IMR-90 (cell line): ENCODE measurements around the gene SH2D7. TPM values are rescaled to one million over a fixed set of nuclear protein-coding genes. Genes with fewer than 3 reads are reported as not detected.

Experiments
- ATAC-seq: fragments of 200-7000 bp; cut with Tn5 transposase; 2 replicates; pipeline ENCODE4 v1.9.1; 2020; ENCODE audit warnings: low read depth, mild to moderate bottlenecking, moderate library complexity
- BruUV-seq: library from RNA; stranded (reverse); fragments of 400-500 nt; replicated peaks from 2 replicates; lab custom pipeline; 2021; lab: Mats Ljungman, UMichigan
- CTCF ChIA-PET: fragments of 300-600 bp; formaldehyde crosslinking; extraction: SDS; loops from one replicate; lab custom pipeline; 2021; ENCODE audit warnings: antibody characterized with exemption; lab: Yijun Ruan, JAX
- POLR2A ChIA-PET: fragments of 300-600 bp; sonication (Branson Sonifier 250); formaldehyde crosslinking; loops from one replicate; lab custom pipeline; 2022; ENCODE audit warnings: antibody characterized with exemption; ENCODE audit not compliant: unreplicated experiment; lab: Charles Lee
- DNase-seq: peaks from one replicate; pipeline ENCODE4 v3.0.0; 2013
- H2AFZ ChIP-seq: replicated peaks from 2 replicates; pipeline ENCODE3; 2013; ENCODE audit warnings: low read length, mild to moderate bottlenecking; ENCODE audit not compliant: poor library complexity
- H2AK5ac ChIP-seq: 2 replicates; pipeline ENCODE4 v1.6.1; 2013; ENCODE audit warnings: low read depth, low read length, inconsistent platforms
- H2AK9ac ChIP-seq: replicated peaks from 2 replicates; pipeline ENCODE3; 2013; ENCODE audit warnings: mild to moderate bottlenecking, low read depth, low read length, moderate library complexity; ENCODE audit not compliant: poor library complexity
- H2BK120ac ChIP-seq: 2 replicates; pipeline ENCODE4 v1.6.1; 2013; ENCODE audit warnings: low read depth, low read length, inconsistent platforms
- H2BK15ac ChIP-seq: 3 replicates; pipeline ENCODE4 v1.6.1; 2013; ENCODE audit warnings: low read depth, low read length, inconsistent platforms
- H2BK20ac ChIP-seq: 2 replicates; pipeline ENCODE4 v1.6.1; 2013; ENCODE audit warnings: low read depth, mild to moderate bottlenecking, inconsistent platforms, low read length, moderate library complexity
- H2BK5ac ChIP-seq: 2 replicates; pipeline ENCODE4 v1.6.1; 2013; ENCODE audit warnings: mild to moderate bottlenecking, low read depth, low read length, inconsistent platforms; ENCODE audit not compliant: poor library complexity, severe bottlenecking
- H3K14ac ChIP-seq: replicated peaks from 2 replicates; pipeline ENCODE4 v1.6.1; 2013; ENCODE audit warnings: low read depth, low read length, inconsistent platforms
- H3K18ac ChIP-seq: 2 replicates; pipeline ENCODE4 v1.6.1; 2013; ENCODE audit warnings: low read depth, low read length, control low read depth
- H3K23ac ChIP-seq: 2 replicates; pipeline ENCODE4 v1.6.1; 2013; ENCODE audit warnings: low read depth, low read length, inconsistent platforms
- H3K27ac ChIP-seq: 2 replicates; pipeline ENCODE4 v1.5.1; 2013; ENCODE audit warnings: mild to moderate bottlenecking, control low read depth, low read length; ENCODE audit not compliant: insufficient read depth
- H3K27me3 ChIP-seq: 2 replicates; pipeline ENCODE4 v1.6.1; 2013; ENCODE audit warnings: low read length; ENCODE audit not compliant: control insufficient read depth, insufficient read depth
- H3K36me3 ChIP-seq: 2 replicates; pipeline ENCODE4 v1.6.1; 2013; ENCODE audit warnings: low read length, mixed read lengths; ENCODE audit not compliant: control insufficient read depth, insufficient read depth
- H3K4ac ChIP-seq: 2 replicates; pipeline ENCODE4 v1.6.1; 2013; ENCODE audit warnings: low read depth, low read length, inconsistent platforms
- H3K4me1 ChIP-seq: 2 replicates; pipeline ENCODE4 v1.6.1; 2013; ENCODE audit warnings: low read length, mixed read lengths; ENCODE audit not compliant: control insufficient read depth, insufficient read depth
- H3K4me2 ChIP-seq: 2 replicates; pipeline ENCODE4 v1.6.1; 2013; ENCODE audit warnings: low read depth, mild to moderate bottlenecking, control low read depth, low read length, moderate library complexity
- H3K4me3 ChIP-seq: 2 replicates; pipeline ENCODE4 v1.5.1; 2013; ENCODE audit warnings: low read depth, mild to moderate bottlenecking, control low read depth, low read length, moderate library complexity; ENCODE audit not compliant: insufficient read depth
- H3K56ac ChIP-seq: 2 replicates; pipeline ENCODE4 v1.6.1; 2013; ENCODE audit warnings: low read length, inconsistent platforms; ENCODE audit not compliant: insufficient read depth; ENCODE audit errors: extremely low read depth
- H3K79me1 ChIP-seq, 2 experiments: 2 replicates each; pipeline ENCODE4 v1.6.1; 2013; ENCODE audit warnings: low read length in 2 of 2, inconsistent platforms in 1 of 2, low read depth in 1 of 2
- H3K9ac ChIP-seq: 2 replicates; pipeline ENCODE4 v1.6.1; 2013; ENCODE audit warnings: low read depth, low read length, control low read depth
- H3K9me1 ChIP-seq: 2 replicates; pipeline ENCODE4 v1.6.1; 2013; ENCODE audit warnings: low read length, inconsistent platforms; ENCODE audit not compliant: insufficient read depth
- H3K9me3 ChIP-seq: 2 replicates; pipeline ENCODE4 v1.6.1; 2013; ENCODE audit warnings: low read length; ENCODE audit not compliant: control insufficient read depth, insufficient read depth
- H4K20me1 ChIP-seq: 2 replicates; pipeline ENCODE4 v1.6.1; 2013; ENCODE audit warnings: low read length, inconsistent platforms; ENCODE audit not compliant: insufficient read depth
- H4K5ac ChIP-seq: 2 replicates; pipeline ENCODE4 v1.6.1; 2013; ENCODE audit warnings: mild to moderate bottlenecking, low read depth, low read length, control low read depth
- H4K8ac ChIP-seq, 2 experiments: 2 replicates each; pipeline ENCODE4 v1.6.1; 2013; ENCODE audit warnings: low read depth in 2 of 2, low read length in 2 of 2, control low read depth in 1 of 2, inconsistent platforms in 1 of 2
- H4K91ac ChIP-seq: 2 replicates; pipeline ENCODE4 v1.6.1; 2013; ENCODE audit warnings: low read depth, low read length, inconsistent platforms; ENCODE audit not compliant: insufficient read depth
- BHLHE40 ChIP-seq: fragments of 150-350 bp; IDR thresholded peaks from 2 replicates; pipeline ENCODE4 v1.6.1; 2016; ENCODE audit warnings: mild to moderate bottlenecking, low read depth, low read length
- CEBPB ChIP-seq: IDR thresholded peaks from 2 replicates; pipeline ENCODE4 v1.6.1; 2012; ENCODE audit warnings: low read depth, low read length, improper control_type of control experiment
- ELK1 ChIP-seq: fragments of 150-350 bp; IDR thresholded peaks from 2 replicates; pipeline ENCODE4 v1.6.1; 2016; ENCODE audit warnings: low read depth, mild to moderate bottlenecking, low read length, moderate library complexity, borderline replicate concordance
- FOS ChIP-seq: fragments of 150-350 bp; IDR thresholded peaks from 2 replicates; pipeline ENCODE4 v1.6.1; 2016; ENCODE audit warnings: low read depth, low read length
- USF2 ChIP-seq: fragments of 150-350 bp; IDR thresholded peaks from 2 replicates; pipeline ENCODE4 v1.6.1; 2017; ENCODE audit warnings: mild to moderate bottlenecking, antibody characterized with exemption, low read length, low read depth
- WGBS, 2 experiments: methylation state at CpG; one replicate each; pipeline versions ENCODE4 v1.1.5 to v1.1.7; 2013; ENCODE audit warnings: missing lambda C conversion rate in 2 of 2; ENCODE audit not compliant: insufficient read length in 1 of 2; ENCODE audit errors: extremely low coverage in 2 of 2; 5-methylcytosine and 5-hydroxymethylcytosine counted together
- dilution Hi-C: fragments of 300-500 bp; cut with HindIII; formaldehyde crosslinking; loops from one replicate; pipeline ENCODE4 v1.14.3; 2018; ENCODE audit warnings: low sequenced_read_pairs; ENCODE audit not compliant: unreplicated experiment
- in situ Hi-C: fragments of 300-500 bp; cut with MboI; formaldehyde crosslinking; loops from 3 replicates; pipeline ENCODE4 v1.14.3; 2019; ENCODE audit warnings: low sequenced_read_pairs, inconsistent platforms, mixed read lengths
- intact Hi-C: fragments of 100-400 bp; cut with micrococcal nuclease; formaldehyde crosslinking; loops from 2 replicates; pipeline ENCODE4 v1.10.0; 2022
- polyA plus RNA-seq, 3 experiments: library from polyadenylated mRNA; depleted of rRNA; stranded (reverse); fragments of >200 nt; gene quantifications; 2 replicates each; pipeline ENCODE4 v1.2.3, GENCODE V29; 2012; ENCODE audit warnings: low replicate concordance in 1 of 3
- total RNA-seq: library from RNA; depleted of rRNA; stranded (reverse); fragments of >200 nt; gene quantifications from 2 replicates; pipeline ENCODE4 v1.2.3, GENCODE V29; 2012

The SH2D7 gene
- total and polyA plus RNA-seq, 2 of the 4 experiments (the other 2 are of a cell fraction) = not detected

GRCh38 chr15:78090422-78091063 is 1.8 kb upstream of the SH2D7 start:
- Histone ChIP-seq H3K4me3 (no peak overlapping the region), H3K56ac (no peak overlapping the region), H2BK5ac (no peak overlapping the region), H4K91ac (no peak overlapping the region), H3K23ac (no peak overlapping the region), H4K20me1 (peaks cover 17% of the 10 kb centered on the region), H2AFZ (no peak overlapping the region), H3K9ac (no peak overlapping the region), H2BK20ac (no peak overlapping the region), H3K27ac (no peak overlapping the region), H3K9me3 (no peaks in the 10 kb centered on the region), H4K5ac (no peak overlapping the region), H4K8ac (no peak overlapping the region), H3K14ac (no peak overlapping the region), H2BK120ac (no peak overlapping the region), H3K4me2 (no peak overlapping the region), H3K27me3 (peaks cover 21% of the 10 kb centered on the region), H2AK9ac (no peak overlapping the region), H3K4ac (0 out of 2 replicates have a peak overlapping the region, but pooled peaks have one; percentile 10), H3K18ac (no peak overlapping the region), H3K36me3 (no peaks in the 10 kb centered on the region), H3K4me1 (peaks cover 28% of the 10 kb centered on the region), H2AK5ac (no peak overlapping the region), H2BK15ac (no peak overlapping the region), H3K79me1 (no peaks in the 10 kb centered on the region), H3K9me1 (peaks cover 16% of the 10 kb centered on the region)
- CTCF ChIA-PET = no interaction called here
- no CpG with 5 or more reads among the region's 3 CpGs for WGBS, 2 experiments
- DNase-seq (no peak), ATAC-seq (no peak)
- in situ Hi-C loops (no loop called here), dilution Hi-C loops (no loop called here), intact Hi-C loops (loop anchor here (5.0 kb wide), 1 partner anchor 83 kb away; no protein-coding TSS in a partner anchor)
- POLR2A ChIA-PET = no interaction called here
- BruUV-seq = no TSS peak
- TF ChIP-seq USF2 = no peak
- TF ChIP-seq BHLHE40 = no peak
- no peak for TF ChIP-seq ELK1
- peak; percentile 42; the same call in 1 of the 2 replicates for TF ChIP-seq CEBPB
- TF ChIP-seq FOS = no peak
